ENCODE data around the gene ITGA7.

Gene ITGA7

GRCh38 chr12:55715169-55715764, 7.6 kb upstream of the ITGA7 start:
- Histone ChIP-seq H3K36me3 (ENCODE audit: control insufficient read depth in 1 of 2, insufficient read depth in 2 of 2, low read length in 2 of 2) (no peaks in the 10 kb centered on the region), H3K27ac (ENCODE audit: low read length) (peak overlapping the region; percentile 92), H3K9me3 (ENCODE audit: control insufficient read depth in 1 of 2, low read length in 2 of 2) (no peaks in the 10 kb centered on the region), H3K4me3 (ENCODE audit: low read depth in 1 of 2, low read length in 2 of 2) (peak overlapping the region; percentile 82 to 86), H3K4me1 (ENCODE audit: control insufficient read depth in 1 of 2, insufficient read depth in 2 of 2, low read length in 2 of 2) (peaks cover 43 to 56% of the 10 kb centered on the region in 2 donors), H3K27me3 (ENCODE audit: low read depth, low read length) (no peaks in the 10 kb centered on the region)

DNA sequence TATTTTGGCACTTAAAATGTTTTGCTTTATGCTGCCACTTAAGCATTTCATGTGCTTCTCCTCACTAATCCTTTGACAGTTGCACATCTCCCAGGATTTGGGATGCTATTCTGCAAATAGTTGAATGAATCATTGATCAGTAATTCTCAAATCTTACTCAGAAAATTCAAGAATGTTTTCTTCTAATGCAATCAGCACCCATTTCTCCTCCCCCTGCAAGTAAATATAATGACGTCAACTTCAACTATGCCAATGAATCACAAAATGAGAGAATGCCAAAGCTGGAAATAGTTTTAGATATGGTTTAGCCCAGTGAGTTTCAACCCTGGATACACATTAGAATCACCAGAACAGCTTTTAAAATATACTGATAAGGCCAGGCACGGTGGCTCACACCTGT, 6.0 kb upstream of the ITGA7 start:
- peak overlapping the region; percentile 28 for H3K27ac ChIP-seq (ENCODE audit: low read length)
- no peaks in the 10 kb centered on the region for H3K9me3 ChIP-seq (ENCODE audit: control insufficient read depth in 1 of 2, low read length in 2 of 2)
- no peak overlapping the region for H3K4me3 ChIP-seq (ENCODE audit: low read depth in 1 of 2, low read length in 2 of 2)
- H3K4me1 ChIP-seq (ENCODE audit: control insufficient read depth in 1 of 2, insufficient read depth in 2 of 2, low read length in 2 of 2) = peaks cover 29 to 47% of the 10 kb centered on the region in 2 donors
- H3K27me3 ChIP-seq (ENCODE audit: low read depth, low read length) = no peaks in the 10 kb centered on the region
- no peaks in the 10 kb centered on the region for H3K36me3 ChIP-seq (ENCODE audit: control insufficient read depth in 1 of 2, insufficient read depth in 2 of 2, low read length in 2 of 2)

DNA sequence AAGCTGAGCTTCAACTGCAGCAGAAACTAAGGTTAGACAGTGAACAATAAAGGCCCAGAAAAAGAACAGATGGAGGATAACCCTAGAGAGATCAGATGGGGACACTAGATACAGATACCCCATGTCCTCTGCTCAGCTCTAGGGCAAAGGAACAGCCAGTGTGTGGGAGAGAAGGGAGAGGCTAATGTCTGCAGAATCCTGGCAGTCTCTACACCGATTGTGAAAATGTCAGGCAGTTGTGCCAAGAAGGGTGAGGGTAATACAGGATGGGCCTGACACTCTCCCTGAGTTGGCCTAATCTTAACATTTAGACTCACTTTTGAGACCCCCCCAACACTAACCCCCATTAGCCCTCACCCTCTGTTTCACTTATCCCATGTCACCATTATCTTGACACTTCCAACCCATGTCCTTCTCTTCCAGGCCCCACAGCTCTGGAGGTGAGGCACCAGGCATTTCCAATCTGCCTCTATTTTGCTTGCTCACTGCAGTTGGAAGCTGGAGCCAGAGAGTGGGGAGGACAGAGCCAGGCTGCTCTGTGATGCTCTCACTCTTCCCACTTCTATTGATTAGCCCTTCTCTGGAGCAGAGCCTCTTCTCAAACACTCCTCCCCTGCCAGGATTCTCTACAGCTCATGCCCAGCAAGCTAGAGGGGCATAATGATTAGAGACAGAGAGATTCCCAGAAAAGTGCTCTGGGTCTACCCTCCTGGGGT, 5.2 kb upstream of the ITGA7 start:
- Histone ChIP-seq H3K27ac (ENCODE audit: low read length) (peak overlapping the region; percentile 28), H3K4me1 (ENCODE audit: control insufficient read depth in 1 of 2, insufficient read depth in 2 of 2, low read length in 2 of 2) (peaks cover 23 to 44% of the 10 kb centered on the region in 2 donors), H3K4me3 (ENCODE audit: low read depth in 1 of 2, low read length in 2 of 2) (no peak overlapping the region), H3K36me3 (ENCODE audit: control insufficient read depth in 1 of 2, insufficient read depth in 2 of 2, low read length in 2 of 2) (no peaks in the 10 kb centered on the region), H3K9me3 (ENCODE audit: control insufficient read depth in 1 of 2, low read length in 2 of 2) (no peaks in the 10 kb centered on the region), H3K27me3 (ENCODE audit: low read depth, low read length) (no peaks in the 10 kb centered on the region)

- peak overlapping the region; percentile 28 for H3K27ac ChIP-seq (ENCODE audit: low read length)
- H3K27me3 ChIP-seq (ENCODE audit: low read depth, low read length) = no peaks in the 10 kb centered on the region
- no peaks in the 10 kb centered on the region for H3K36me3 ChIP-seq (ENCODE audit: control insufficient read depth in 1 of 2, insufficient read depth in 2 of 2, low read length in 2 of 2)
- no peak overlapping the region for H3K4me3 ChIP-seq (ENCODE audit: low read depth in 1 of 2, low read length in 2 of 2)
- peaks cover 14 to 39% of the 10 kb centered on the region in 2 donors for H3K4me1 ChIP-seq (ENCODE audit: control insufficient read depth in 1 of 2, insufficient read depth in 2 of 2, low read length in 2 of 2)
- H3K9me3 ChIP-seq (ENCODE audit: control insufficient read depth in 1 of 2, low read length in 2 of 2) = no peaks in the 10 kb centered on the region
Observed at GRCh38 chr12:55711786-55712553, 4.3 kb upstream of the ITGA7 start.

DNA sequence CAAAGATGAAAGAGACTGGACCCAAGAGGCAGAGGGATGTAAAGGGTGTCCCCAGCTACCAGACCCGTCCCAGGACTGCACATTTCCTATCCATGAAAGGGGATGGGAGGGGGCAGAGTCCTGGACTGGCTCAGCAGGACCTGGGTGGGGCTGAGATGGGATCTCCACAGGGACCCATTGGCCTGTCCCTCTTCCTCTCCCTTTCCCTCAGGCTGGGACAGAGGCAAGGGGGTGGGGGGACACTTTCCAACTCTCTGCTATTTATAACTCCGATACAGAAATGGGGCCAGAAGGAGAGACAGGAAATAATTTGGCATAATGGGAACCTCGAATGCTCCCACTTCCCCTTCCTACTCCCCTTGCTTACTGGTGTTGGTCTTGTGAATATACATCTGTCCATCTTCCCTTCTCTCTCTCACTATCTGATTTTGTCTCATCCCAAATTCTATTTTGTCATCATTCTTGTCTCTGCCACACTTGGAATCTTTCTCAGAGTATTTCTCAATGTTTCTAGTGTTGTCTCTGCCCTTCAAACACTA, 1.1 kb upstream of the ITGA7 start:
- peak overlapping the region; percentile 76 for H3K27ac ChIP-seq (ENCODE audit: low read length)
- H3K4me1 ChIP-seq (ENCODE audit: control insufficient read depth in 1 of 2, insufficient read depth in 2 of 2, low read length in 2 of 2) = peaks cover 4 to 27% of the 10 kb centered on the region in 2 donors
- H3K27me3 ChIP-seq (ENCODE audit: low read depth, low read length) = no peaks in the 10 kb centered on the region
- peak overlapping the region; percentile 35 to 80 for H3K4me3 ChIP-seq (ENCODE audit: low read depth in 1 of 2, low read length in 2 of 2)
- H3K36me3 ChIP-seq (ENCODE audit: control insufficient read depth in 1 of 2, insufficient read depth in 2 of 2, low read length in 2 of 2) = no peaks in the 10 kb centered on the region
- H3K9me3 ChIP-seq (ENCODE audit: control insufficient read depth in 1 of 2, low read length in 2 of 2) = no peaks in the 10 kb centered on the region

DNA sequence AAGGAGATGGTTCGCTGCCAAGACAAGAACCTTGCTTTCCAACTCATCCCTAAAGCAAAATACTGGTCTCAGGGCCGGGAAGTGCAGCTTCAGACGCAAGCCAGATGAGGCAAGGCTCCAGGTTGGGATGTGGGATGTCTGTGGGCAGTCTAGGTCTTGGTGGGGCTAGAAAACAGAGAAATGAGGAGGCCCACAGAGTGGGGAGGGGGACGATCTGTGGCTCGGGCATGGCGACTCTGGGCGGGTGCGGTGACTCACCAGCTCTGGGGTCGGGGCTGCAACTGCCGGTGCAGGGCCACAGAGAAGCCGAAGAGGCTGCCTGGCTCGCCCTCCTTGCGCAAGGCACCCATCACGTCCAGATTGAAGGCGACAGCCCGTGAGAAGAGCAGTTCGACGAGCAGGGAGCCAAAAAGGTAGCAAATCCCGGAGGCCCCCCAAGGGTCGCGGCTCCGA, 459 bp downstream of the ITGA7 start:
- Histone ChIP-seq H3K36me3 (ENCODE audit: control insufficient read depth in 1 of 2, insufficient read depth in 2 of 2, low read length in 2 of 2) (no peaks in the 10 kb centered on the region), H3K9me3 (ENCODE audit: control insufficient read depth in 1 of 2, low read length in 2 of 2) (no peaks in the 10 kb centered on the region), H3K27ac (ENCODE audit: low read length) (peak overlapping the region; percentile 91), H3K4me1 (ENCODE audit: control insufficient read depth in 1 of 2, insufficient read depth in 2 of 2, low read length in 2 of 2) (peaks cover 4 to 21% of the 10 kb centered on the region in 2 donors), H3K27me3 (ENCODE audit: low read depth, low read length) (no peaks in the 10 kb centered on the region), H3K4me3 (ENCODE audit: low read depth in 1 of 2, low read length in 2 of 2) (peak overlapping the region; percentile 59 to 80)

DNA sequence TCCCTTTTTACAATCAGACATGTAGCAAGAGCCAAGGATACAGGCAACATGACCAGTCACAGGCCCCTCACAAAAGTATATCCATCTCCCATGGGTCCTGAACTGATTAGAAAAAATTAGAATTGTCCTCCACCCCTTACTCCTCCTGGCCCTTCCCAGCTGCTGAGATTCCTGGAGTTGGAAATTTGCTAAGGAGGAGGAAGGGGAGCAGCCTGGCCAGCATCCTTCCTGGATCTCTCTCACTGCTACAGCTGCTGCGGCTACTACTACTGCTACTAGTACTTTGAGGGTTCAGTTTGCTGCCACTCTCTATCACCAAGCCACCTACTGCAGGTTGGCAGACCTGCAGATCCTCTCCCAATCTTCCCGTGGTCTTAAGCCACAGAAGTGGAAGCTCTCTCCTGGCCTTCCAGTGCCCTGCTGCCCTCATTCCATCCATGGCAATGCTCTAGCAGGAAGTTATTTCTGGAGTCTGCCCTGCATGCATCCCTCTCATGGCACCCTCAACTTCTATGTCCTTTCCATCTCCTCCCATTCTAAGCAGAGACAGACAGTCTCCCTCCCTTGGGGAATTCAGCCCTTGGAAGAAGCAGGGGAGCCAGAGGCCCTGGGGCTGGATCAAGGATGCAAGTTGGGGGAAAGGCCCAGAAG, 1.0 kb downstream of the ITGA7 start:
- Histone ChIP-seq H3K27ac (ENCODE audit: low read length) (peak overlapping the region; percentile 91), H3K9me3 (ENCODE audit: control insufficient read depth in 1 of 2, low read length in 2 of 2) (no peaks in the 10 kb centered on the region), H3K4me1 (ENCODE audit: control insufficient read depth in 1 of 2, insufficient read depth in 2 of 2, low read length in 2 of 2) (peaks cover 4 to 18% of the 10 kb centered on the region in 2 donors), H3K36me3 (ENCODE audit: control insufficient read depth in 1 of 2, insufficient read depth in 2 of 2, low read length in 2 of 2) (no peaks in the 10 kb centered on the region), H3K4me3 (ENCODE audit: low read depth in 1 of 2, low read length in 2 of 2) (peak overlapping the region; percentile 59 to 80), H3K27me3 (ENCODE audit: low read depth, low read length) (no peaks in the 10 kb centered on the region)

DNA sequence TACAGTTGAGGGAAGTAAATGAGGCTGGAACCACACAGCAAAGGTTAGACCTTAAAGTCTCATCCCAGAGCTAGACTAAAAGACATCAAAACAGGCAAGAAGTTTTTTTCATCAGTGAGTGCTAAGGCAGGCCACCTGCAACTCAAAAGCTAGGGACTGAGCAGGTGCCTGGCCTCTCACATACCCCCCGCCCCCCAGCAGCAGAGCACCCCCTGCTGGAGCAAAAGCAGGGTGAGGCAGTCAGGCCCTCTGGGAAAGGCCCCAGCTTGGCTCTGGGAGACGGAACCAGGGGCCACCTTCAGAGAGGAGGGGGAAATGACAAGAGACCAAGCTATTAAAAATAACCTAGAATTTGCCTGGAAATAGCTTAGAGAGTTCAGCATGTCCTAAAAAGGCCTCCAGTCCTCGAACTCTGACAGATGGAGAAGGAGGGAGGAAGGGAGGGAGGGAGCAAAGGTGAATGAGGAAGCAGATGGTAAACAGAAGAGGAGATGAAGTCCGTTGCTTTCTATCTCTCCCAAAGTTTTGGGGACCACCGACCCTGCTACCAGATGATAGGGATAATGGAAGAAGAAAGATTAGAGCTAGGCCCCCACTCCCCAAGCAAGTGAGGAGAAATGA, 1.8 kb downstream of the ITGA7 start:
- H3K4me3 ChIP-seq (ENCODE audit: low read depth in 1 of 2, low read length in 2 of 2) = peak overlapping the region; percentile 59 to 80
- peaks cover 4 to 17% of the 10 kb centered on the region in 2 donors for H3K4me1 ChIP-seq (ENCODE audit: control insufficient read depth in 1 of 2, insufficient read depth in 2 of 2, low read length in 2 of 2)
- H3K27me3 ChIP-seq (ENCODE audit: low read depth, low read length) = no peaks in the 10 kb centered on the region
- peaks cover 0 to 3% of the 10 kb centered on the region in 2 donors for H3K36me3 ChIP-seq (ENCODE audit: control insufficient read depth in 1 of 2, insufficient read depth in 2 of 2, low read length in 2 of 2)
- no peaks in the 10 kb centered on the region for H3K9me3 ChIP-seq (ENCODE audit: control insufficient read depth in 1 of 2, low read length in 2 of 2)
- H3K27ac ChIP-seq (ENCODE audit: low read length) = peak overlapping the region; percentile 91

DNA sequence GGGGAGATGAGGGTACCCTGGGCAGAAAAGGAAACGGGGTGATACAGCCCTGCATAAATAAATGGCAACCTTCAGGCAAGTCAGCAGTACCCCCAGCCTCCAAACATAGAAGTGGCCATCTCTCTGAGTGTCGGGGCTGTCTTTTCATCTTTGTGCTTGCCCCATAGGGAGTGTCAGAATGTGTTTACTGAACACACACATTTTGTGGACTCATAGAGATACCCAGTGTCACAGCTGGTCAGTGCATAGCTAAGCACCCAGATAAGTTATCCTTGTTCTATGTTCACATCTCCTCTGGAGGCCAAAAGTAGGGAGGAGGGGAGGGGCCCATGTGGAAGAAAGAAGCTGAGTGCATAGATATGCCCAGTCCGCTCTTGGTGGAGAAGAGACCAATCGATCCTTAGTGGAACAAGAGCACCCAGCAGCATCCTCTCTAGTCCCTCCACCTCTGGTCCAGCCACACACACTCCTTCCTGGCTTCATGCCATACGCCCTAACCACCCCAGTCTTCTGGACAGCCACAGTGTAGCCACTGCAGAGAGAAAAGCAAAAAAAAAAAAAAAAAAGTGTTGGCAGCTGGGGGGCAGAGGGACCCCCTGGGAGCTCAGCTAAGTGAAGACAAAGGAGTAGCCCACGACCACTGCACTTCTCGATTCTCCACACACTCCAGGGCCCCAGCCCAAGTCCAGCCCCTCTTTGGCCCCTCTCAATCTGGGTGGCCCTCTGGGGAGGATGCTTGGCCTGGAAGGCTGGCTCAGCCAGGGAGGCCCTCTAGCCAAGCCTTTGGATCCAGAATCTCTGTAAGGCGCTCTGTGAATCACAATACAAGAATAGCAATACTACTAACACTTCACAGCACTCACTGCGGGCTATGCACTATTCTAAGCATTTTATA, 2.6 kb downstream of the ITGA7 start:
- peak overlapping the region; percentile 91 for H3K27ac ChIP-seq (ENCODE audit: low read length)
- peaks cover 4 to 17% of the 10 kb centered on the region in 2 donors for H3K4me1 ChIP-seq (ENCODE audit: control insufficient read depth in 1 of 2, insufficient read depth in 2 of 2, low read length in 2 of 2)
- H3K9me3 ChIP-seq (ENCODE audit: control insufficient read depth in 1 of 2, low read length in 2 of 2) = no peaks in the 10 kb centered on the region
- H3K27me3 ChIP-seq (ENCODE audit: low read depth, low read length) = no peaks in the 10 kb centered on the region
- H3K36me3 ChIP-seq (ENCODE audit: control insufficient read depth in 1 of 2, insufficient read depth in 2 of 2, low read length in 2 of 2) = peaks cover 0 to 11% of the 10 kb centered on the region in 2 donors
- H3K4me3 ChIP-seq (ENCODE audit: low read depth in 1 of 2, low read length in 2 of 2) = peak overlapping the region; percentile 59 to 80
